K562 (cell line): ENCODE results near the gene KLHL41. TPM values are rescaled to one million over a fixed set of nuclear protein-coding genes. Genes with fewer than 3 reads are reported as not detected.
A peak's percentile ranks its signal among the peaks of the same experiment; 100 is the strongest.

Source experiments
- CHD4 ChIP-seq: fragments of 200-600 bp; sonication (generic); IDR thresholded peaks from 3 replicates; pipeline ENCODE4 v1.6.1; 2012; ENCODE audit warnings: low read depth, mild to moderate bottlenecking, mixed read lengths, low read length, inconsistent platforms; ENCODE audit not compliant: insufficient read depth, insufficient replicate concordance, poor library complexity, severe bottlenecking
- FOSL1 ChIP-seq: fragments of 200-800 bp; sonication (Bioruptor generic); conservative IDR thresholded peaks from 2 replicates; pipeline ENCODE4 v1.6.1; 2016; ENCODE audit warnings: missing genetic modification characterization, missing compliant biosample characterization
- KLF13 ChIP-seq: fragments of 450-650 bp; IDR thresholded peaks from 2 replicates; pipeline ENCODE4 v1.6.1; 2016; ENCODE audit warnings: missing genetic modification characterization, low read depth, mild to moderate bottlenecking, missing compliant biosample characterization, moderate library complexity, borderline replicate concordance
- NR4A1 ChIP-seq, 2 experiments: fragments of 250-450 bp in 1 of 2; fragments of 450-650 bp in 1 of 2; sonication (Bioruptor Pico) in 1 of 2; IDR thresholded peaks; 2 replicates each; pipeline versions ENCODE4 v1.4.0 to v1.6.1; 2016 to 2020; ENCODE audit warnings: mild to moderate bottlenecking in 2 of 2, missing compliant biosample characterization in 1 of 2, missing genetic modification characterization in 1 of 2, moderate library complexity in 1 of 2
- PCBP2 ChIP-seq: fragments of 200-400 bp; formaldehyde crosslinking; IDR thresholded peaks from 2 replicates; pipeline ENCODE4 v1.6.1; 2018; ENCODE audit warnings: low read length, low read depth, mild to moderate bottlenecking, moderate library complexity; ENCODE audit not compliant: poor library complexity, severe bottlenecking
- POLR2G ChIP-seq: fragments of 200-400 bp; formaldehyde crosslinking; IDR thresholded peaks from 2 replicates; pipeline ENCODE4 v1.6.1; 2017; ENCODE audit warnings: low read depth, mild to moderate bottlenecking, antibody characterized with exemption, low read length, moderate library complexity
- PURB ChIP-seq: sonication (generic); formaldehyde crosslinking; IDR thresholded peaks from 2 replicates; pipeline ENCODE4 v1.9.0; 2021; ENCODE audit warnings: low read depth, mild to moderate bottlenecking, missing genetic modification reagents
- SRF ChIP-seq, 2 experiments: fragments of 250-450, 450-650 bp in 1 of 2; sonication (Bioruptor Pico) in 1 of 2; sonication (generic) in 1 of 2; formaldehyde crosslinking; IDR thresholded peaks; 2 replicates each; pipeline versions ENCODE4 v1.5.0 to v1.5.1; 2020 to 2022; ENCODE audit warnings: mild to moderate bottlenecking in 1 of 2, missing genetic modification reagents in 1 of 2
- ZKSCAN8 ChIP-seq: fragments of 200-800 bp; sonication (Bioruptor generic); IDR thresholded peaks from 2 replicates; pipeline ENCODE4 v1.6.1; 2016; ENCODE audit warnings: missing genetic modification characterization, missing compliant biosample characterization
- ZNF146 ChIP-seq: IDR thresholded peaks from one replicate; pipeline ENCODE4 v1.6.1; 2018; ENCODE audit warnings: missing compliant biosample characterization; ENCODE audit not compliant: unreplicated experiment
- ZNF232 ChIP-seq: sonication (generic); formaldehyde crosslinking; IDR thresholded peaks from 2 replicates; pipeline ENCODE4 v1.8.0; 2022; ENCODE audit warnings: mild to moderate bottlenecking, missing genetic modification reagents
- ZNF282 ChIP-seq: sonication (generic); formaldehyde crosslinking; IDR thresholded peaks from 2 replicates; pipeline ENCODE4 v1.8.1; 2023; ENCODE audit warnings: missing genetic modification reagents
- polyA plus RNA-seq, 8 experiments: library from polyadenylated mRNA; depleted of rRNA in 4 of 8; stranded (reverse) in 5 of 8; unstranded in 3 of 8; fragments of >200 nt; fragmentation: Nextera tagmentation in 2 of 8; fragmentation: Illumina TruSeq in 1 of 8; extraction: Ambion mirVana in 2 of 8; extraction: Trizol in 1 of 8; gene quantifications; 2 replicates each; pipeline versions ENCODE4 v1.2.1 to v1.2.3, GENCODE V29; 2011 to 2014; ENCODE audit warnings: inconsistent platforms in 1 of 8, missing spikeins in 1 of 8
- total RNA-seq, 7 experiments: library from RNA; depleted of rRNA in 6 of 7; stranded (reverse); fragments of >200 nt in 6 of 7; fragmentation: Illumina TruSeq in 2 of 7; extraction: Trizol in 2 of 7; gene quantifications; 2 replicates each; pipeline versions ENCODE4 v1.2.1 to v1.2.3, GENCODE V29; 2011 to 2021; ENCODE audit warnings: low replicate concordance in 1 of 7
- TF ChIP-seq, protein P1 (sequence below): sonication (generic); formaldehyde crosslinking; IDR thresholded peaks from 2 replicates; pipeline ENCODE4 v1.8.1; 2023; ENCODE audit warnings: missing genetic modification reagents, mild to moderate bottlenecking, borderline replicate concordance
- TF ChIP-seq, protein P2 (sequence below): fragments of 150-350 bp; conservative IDR thresholded peaks from 2 replicates; pipeline ENCODE4 v1.6.1; 2014; ENCODE audit warnings: low read length
- TF ChIP-seq, protein P3 (sequence below): fragments of 450-650 bp; formaldehyde crosslinking; IDR thresholded peaks from 2 replicates; pipeline ENCODE4 v1.4.0; 2020; ENCODE audit warnings: mild to moderate bottlenecking, moderate library complexity
- TF ChIP-seq, protein P4 (sequence below): fragments of 250-450 bp; sonication (Bioruptor Pico); IDR thresholded peaks from 2 replicates; pipeline ENCODE4 v1.5.0; 2020; ENCODE audit warnings: mild to moderate bottlenecking, borderline replicate concordance

Gene KLHL41
- total and polyA plus RNA-seq, 9 of the 15 experiments (the other 6 are each of a cell fraction or from before 2014, with no cell fraction given) = 0.05 to 1.5 (median 0.09) TPM

DNA sequence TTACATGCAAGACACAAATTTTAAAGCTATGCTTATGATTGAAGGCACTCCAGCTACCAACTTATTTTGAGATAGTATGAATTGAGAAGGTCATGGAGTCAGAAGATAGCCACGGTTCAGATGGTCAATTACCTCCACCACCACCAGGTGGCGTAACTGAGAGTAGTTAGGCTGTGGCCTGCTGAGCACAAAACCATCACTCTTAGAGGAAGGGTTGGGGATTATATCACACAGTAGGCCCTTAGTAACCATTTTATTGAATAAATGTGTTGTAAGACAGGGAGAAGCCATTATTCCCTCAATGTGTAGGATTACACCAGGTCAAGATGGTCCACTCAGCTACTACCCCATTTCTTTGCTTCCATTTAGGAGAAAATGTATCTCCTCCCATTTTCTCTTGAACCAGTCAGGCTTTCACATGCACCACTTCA lies 18.8 kb downstream of the KLHL41 start (continued):
- TF ChIP-seq, protein P1, sequence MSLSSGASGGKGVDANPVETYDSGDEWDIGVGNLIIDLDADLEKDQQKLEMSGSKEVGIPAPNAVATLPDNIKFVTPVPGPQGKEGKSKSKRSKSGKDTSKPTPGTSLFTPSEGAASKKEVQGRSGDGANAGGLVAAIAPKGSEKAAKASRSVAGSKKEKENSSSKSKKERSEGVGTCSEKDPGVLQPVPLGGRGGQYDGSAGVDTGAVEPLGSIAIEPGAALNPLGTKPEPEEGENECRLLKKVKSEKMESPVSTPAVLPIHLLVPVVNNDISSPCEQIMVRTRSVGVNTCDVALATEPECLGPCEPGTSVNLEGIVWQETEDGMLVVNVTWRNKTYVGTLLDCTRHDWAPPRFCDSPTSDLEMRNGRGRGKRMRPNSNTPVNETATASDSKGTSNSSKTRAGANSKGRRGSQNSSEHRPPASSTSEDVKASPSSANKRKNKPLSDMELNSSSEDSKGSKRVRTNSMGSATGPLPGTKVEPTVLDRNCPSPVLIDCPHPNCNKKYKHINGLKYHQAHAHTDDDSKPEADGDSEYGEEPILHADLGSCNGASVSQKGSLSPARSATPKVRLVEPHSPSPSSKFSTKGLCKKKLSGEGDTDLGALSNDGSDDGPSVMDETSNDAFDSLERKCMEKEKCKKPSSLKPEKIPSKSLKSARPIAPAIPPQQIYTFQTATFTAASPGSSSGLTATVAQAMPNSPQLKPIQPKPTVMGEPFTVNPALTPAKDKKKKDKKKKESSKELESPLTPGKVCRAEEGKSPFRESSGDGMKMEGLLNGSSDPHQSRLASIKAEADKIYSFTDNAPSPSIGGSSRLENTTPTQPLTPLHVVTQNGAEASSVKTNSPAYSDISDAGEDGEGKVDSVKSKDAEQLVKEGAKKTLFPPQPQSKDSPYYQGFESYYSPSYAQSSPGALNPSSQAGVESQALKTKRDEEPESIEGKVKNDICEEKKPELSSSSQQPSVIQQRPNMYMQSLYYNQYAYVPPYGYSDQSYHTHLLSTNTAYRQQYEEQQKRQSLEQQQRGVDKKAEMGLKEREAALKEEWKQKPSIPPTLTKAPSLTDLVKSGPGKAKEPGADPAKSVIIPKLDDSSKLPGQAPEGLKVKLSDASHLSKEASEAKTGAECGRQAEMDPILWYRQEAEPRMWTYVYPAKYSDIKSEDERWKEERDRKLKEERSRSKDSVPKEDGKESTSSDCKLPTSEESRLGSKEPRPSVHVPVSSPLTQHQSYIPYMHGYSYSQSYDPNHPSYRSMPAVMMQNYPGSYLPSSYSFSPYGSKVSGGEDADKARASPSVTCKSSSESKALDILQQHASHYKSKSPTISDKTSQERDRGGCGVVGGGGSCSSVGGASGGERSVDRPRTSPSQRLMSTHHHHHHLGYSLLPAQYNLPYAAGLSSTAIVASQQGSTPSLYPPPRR (CRISPR knock-in tag) = no peak
- no peak for TF ChIP-seq POLR2G
- TF ChIP-seq ZNF146 = no peak
- no peak for TF ChIP-seq FOSL1
- no peak for TF ChIP-seq ZNF232 (CRISPR knock-in tag)
- TF ChIP-seq ZNF282 (CRISPR knock-in tag) = no peak
- no peak for TF ChIP-seq SRF (CRISPR knock-in tag; IDR thresholded peaks at IDR 0.05)
- no peak for TF ChIP-seq PCBP2
- TF ChIP-seq, protein P2, sequence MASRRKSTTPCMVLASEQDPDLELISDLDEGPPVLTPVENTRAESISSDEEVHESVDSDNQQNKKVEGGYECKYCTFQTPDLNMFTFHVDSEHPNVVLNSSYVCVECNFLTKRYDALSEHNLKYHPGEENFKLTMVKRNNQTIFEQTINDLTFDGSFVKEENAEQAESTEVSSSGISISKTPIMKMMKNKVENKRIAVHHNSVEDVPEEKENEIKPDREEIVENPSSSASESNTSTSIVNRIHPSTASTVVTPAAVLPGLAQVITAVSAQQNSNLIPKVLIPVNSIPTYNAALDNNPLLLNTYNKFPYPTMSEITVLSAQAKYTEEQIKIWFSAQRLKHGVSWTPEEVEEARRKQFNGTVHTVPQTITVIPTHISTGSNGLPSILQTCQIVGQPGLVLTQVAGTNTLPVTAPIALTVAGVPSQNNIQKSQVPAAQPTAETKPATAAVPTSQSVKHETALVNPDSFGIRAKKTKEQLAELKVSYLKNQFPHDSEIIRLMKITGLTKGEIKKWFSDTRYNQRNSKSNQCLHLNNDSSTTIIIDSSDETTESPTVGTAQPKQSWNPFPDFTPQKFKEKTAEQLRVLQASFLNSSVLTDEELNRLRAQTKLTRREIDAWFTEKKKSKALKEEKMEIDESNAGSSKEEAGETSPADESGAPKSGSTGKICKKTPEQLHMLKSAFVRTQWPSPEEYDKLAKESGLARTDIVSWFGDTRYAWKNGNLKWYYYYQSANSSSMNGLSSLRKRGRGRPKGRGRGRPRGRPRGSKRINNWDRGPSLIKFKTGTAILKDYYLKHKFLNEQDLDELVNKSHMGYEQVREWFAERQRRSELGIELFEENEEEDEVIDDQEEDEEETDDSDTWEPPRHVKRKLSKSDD = 0 out of 2 replicates have a peak, but pooled peaks have one; percentile 38
- no peak for TF ChIP-seq PURB
- no peak for TF ChIP-seq NR4A1 (CRISPR knock-in tag; IDR thresholded peaks at IDR 0.05)
- no peak for TF ChIP-seq NR4A1 (tag; IDR thresholded peaks at IDR 0.05)
- TF ChIP-seq CHD4 = no peak
- TF ChIP-seq KLF13 (tag) = 0 out of 2 replicates have a peak, but pooled peaks have one; percentile 23
- TF ChIP-seq ZKSCAN8 = no peak
- TF ChIP-seq, protein P3, sequence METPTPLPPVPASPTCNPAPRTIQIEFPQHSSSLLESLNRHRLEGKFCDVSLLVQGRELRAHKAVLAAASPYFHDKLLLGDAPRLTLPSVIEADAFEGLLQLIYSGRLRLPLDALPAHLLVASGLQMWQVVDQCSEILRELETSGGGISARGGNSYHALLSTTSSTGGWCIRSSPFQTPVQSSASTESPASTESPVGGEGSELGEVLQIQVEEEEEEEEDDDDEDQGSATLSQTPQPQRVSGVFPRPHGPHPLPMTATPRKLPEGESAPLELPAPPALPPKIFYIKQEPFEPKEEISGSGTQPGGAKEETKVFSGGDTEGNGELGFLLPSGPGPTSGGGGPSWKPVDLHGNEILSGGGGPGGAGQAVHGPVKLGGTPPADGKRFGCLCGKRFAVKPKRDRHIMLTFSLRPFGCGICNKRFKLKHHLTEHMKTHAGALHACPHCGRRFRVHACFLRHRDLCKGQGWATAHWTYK (CRISPR knock-in tag) = no peak
- TF ChIP-seq, protein P4, sequence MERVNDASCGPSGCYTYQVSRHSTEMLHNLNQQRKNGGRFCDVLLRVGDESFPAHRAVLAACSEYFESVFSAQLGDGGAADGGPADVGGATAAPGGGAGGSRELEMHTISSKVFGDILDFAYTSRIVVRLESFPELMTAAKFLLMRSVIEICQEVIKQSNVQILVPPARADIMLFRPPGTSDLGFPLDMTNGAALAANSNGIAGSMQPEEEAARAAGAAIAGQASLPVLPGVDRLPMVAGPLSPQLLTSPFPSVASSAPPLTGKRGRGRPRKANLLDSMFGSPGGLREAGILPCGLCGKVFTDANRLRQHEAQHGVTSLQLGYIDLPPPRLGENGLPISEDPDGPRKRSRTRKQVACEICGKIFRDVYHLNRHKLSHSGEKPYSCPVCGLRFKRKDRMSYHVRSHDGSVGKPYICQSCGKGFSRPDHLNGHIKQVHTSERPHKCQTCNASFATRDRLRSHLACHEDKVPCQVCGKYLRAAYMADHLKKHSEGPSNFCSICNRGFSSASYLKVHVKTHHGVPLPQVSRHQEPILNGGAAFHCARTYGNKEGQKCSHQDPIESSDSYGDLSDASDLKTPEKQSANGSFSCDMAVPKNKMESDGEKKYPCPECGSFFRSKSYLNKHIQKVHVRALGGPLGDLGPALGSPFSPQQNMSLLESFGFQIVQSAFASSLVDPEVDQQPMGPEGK = no peak
